Stimulated activated naive CD4-positive, alpha-beta T cell (primary cell): ENCODE data around the gene FASN.

ENCODE experiments used
- DNase-seq, 6 experiments: peaks; one replicate each; lab custom pipeline; 2025; lab: John Stamatoyannopoulos, UW

FASN gene

DNA sequence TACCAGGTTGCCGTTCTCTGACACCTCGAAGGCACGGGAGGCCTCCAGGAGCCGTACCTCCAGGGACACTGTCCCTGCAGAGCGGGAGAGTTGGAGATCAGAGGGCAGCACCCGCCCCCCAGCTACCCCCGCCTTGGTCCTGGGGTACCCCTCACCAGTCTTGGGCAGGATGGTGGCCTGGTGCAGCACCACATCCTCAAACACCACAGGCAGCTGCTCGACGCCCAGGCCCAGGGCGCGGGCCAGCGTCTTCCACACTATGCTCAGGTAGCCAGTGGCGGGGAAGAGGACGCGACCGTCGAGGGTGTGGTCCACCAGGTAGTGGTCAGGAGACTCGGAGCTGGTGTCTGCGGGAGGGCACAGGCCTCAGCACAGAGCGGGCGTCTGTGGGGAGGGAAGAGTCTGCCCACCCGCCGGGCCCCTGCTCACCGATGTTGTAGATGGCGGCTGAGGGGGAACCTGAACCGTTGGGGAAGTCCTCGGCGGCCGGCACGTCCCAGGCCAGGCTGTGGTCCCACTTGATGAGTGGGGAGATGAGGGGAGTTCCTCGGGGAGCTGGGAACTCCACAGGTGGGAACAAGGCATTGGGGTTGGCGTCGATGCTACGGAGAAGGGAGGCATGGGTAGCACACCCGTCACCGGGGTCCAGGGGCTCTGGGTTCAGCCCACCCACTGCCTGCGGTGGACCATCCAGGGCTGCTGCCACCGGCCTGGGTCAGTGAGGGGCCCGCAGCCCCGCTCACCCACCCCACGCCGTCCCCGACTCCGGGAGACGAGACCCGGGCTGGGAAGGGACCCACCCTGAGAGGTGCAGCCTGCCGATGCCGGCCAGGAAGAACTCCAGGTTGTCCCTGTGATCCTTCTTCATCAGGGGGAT is 9.8 kb downstream of the FASN start:
- DNase-seq: no peak

DNA sequence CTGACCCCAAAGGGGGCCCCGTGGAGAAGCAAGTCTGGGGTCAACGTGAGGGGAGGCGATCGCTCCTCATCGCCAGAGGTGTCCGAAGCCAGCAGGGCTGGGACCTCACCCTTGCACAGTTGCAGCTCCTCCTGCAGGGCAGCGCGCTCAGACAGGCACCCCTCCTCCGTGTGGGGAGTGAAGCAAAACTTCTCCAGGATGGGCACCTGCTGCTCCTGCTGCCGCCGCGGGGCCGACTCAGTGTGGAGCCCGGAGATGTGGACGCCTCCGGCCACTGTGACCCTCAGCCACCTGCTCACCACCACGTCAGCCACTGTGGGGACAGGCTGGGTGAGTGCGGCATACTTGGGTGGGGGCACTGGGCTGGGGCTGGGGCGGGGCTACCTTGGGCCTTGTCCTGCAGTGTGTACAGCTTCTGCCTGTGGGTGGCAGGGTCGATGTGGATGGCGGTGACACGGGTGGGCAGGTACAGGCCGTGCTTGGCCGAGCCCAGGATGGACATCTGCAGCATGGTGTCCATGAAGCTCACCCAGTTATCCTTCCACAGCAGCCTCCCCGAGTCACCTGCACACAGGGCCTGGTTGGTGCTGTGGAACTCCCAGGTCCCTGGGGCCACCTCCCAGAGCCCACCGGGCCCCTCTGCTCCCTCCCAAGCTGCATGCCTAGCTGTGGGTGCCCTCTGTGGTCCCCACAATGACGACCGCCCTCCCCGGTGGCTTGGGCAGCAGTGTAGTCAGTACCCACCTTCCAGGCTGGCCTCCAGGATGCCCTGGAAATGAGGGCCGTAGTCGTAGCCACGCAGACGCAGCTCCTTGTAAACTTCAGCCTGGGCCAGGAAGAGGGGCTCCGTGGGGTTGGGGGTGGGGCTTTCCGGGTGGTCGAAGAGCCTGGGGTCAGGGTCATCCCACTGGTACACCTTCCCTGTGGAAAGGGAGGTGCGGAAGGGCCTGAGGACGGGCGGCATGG is 10.8 kb downstream of the FASN start:
- DNase-seq: no peak

DNA sequence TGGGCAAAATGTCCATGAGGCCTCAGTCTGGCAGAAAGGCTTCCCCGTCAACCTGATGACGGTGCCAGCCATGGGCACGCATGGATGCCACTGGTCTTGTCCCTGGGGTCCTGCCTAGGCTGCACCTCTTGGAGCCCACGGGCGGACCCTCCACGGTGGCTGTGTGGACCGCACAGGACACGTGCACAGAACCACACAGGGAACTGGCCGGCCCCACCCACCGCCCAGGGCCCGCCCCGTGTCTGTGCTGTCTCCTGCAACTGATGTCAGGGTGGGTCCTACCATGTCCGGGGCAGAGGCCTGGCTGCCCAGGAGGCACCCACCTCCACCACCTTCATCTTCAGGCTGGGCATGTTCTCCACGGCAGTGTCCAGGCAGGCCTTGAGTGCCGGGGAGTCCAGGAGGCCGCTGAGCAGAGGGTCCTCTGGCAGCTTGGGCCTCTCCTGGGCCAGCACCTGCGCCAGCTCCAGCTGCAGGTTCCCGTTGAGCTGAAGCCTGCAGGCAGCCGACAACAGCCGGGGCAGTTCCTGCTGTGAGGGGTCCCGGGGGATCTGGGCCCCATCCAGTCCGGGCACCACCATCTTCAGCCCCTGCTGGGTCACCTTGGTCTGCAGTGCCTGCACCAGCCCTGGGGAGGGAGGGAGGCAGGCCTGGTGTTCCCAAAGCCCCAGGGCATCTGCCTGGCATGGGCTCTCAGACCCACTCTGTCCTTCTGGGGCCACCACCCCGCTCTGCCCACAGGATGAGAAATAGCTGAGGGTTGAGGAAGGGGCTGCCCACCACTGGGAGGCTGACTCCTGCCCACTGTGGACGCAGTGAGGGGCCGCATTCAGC is 11.9 kb downstream of the FASN start:
- no peak for DNase-seq

DNA sequence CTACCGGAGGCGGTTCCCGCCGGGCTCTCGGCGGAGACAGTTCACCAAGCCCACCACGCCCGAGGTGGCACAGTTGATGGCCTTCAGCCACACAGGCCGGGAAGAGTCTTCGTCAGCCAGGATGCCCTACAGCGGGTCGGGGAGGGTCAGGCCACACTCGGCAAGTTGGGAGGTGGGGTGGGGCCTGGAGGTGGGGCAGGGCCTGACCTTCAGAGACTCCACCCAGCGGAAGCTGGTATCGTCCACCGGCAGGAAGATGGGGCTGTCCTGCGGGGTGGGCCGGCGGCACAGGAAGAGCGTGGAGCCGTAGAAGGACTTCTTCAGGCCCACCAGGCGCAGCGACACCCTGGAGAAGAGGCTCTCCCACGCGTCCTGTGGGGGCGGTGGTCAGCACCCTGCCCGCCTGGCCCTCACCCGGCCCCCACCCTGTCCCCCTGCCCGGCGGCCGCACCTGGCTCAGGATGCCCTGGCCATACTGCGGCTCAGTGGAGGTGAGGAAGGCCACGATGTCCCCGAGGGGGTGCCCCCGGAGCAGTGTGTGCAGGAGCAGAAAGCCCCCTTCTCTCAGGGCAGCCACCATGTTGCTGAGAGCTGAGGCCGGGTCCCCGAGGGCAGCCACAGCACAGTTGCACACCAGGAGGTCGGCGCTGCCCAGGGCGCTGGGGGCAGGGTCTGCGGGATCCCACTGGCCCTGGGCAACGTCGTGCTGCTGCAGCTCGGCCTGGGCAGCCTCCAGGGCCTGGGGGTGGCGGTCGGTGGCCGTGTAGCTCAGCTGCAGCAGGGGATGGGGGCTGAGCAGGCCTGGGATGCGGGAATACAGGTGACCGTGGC is 12.8 kb downstream of the FASN start:
- DNase-seq: no peak

DNA sequence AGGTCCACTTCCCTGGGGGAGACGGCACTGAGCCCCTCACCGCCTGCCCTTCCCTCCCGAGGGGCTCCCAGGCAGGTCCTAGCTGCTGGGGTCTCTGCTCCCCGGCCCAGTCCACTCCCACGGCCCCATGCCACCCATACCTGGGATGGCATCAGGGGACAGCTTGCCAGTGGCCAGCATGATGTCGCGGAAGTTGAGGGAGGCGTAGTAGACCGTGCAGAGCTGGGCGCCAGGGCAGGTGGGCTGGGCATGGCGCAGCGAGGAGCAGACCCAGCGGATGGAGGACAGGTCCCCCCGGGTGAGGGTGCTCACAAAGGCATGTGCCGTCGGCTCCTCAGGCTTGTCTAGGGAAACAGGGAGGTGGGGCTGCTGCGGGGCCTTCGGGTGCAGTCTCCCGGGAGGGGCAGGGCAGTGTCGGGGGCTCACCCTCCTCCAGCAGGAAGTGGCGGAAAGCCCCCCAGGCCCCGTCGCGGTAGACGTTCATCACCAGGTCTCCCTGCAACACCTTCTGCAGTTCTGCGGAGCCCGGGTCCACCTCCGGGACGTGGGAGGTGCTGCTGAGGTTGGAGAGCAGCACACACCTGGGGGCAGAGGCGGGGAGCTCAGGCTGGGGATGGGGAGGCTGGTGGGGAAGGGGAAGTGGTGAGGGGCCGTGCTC is 13.5 kb downstream of the FASN start:
- DNase-seq: no peak

DNA sequence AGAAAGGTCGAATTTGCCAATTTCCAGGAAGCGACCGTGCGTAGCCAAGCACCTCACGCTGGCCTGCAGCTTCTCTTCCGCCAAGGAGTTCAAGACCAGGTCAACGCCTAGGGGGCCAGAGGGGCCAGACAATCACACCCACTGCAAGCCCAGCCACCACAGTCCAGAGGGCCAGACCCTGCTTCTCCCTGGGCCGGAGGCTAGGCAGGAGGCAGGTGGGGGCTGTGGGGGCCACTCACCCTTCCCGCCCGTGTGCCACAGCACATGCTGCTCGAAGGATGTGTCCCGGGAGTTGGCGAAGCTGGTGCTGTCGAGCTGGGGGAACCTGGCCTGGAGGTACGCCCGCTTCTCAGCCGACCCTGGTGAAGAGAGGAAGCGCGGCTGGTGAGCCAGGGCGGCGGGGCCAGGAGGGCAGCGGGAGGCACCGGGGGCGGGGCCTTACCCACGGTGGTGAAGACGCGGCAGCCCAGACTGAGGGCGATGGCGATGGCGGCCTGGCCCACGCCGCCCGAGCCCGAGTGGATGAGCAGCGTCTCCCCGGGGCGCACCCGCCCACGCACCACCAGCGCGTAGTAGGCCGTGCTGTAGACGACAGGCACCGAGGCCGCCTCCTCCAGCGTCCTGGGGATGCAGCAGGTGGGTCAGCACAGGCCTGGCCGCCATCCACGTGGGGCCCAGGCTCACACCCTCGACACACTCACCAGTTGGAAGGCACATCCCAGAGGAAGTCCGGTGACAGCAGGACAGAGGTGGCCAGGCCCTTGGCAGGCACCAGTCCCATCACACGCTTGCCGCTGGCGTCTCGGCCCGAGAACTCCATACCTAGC is 14.3 kb downstream of the FASN start:
- no peak for DNase-seq

DNA sequence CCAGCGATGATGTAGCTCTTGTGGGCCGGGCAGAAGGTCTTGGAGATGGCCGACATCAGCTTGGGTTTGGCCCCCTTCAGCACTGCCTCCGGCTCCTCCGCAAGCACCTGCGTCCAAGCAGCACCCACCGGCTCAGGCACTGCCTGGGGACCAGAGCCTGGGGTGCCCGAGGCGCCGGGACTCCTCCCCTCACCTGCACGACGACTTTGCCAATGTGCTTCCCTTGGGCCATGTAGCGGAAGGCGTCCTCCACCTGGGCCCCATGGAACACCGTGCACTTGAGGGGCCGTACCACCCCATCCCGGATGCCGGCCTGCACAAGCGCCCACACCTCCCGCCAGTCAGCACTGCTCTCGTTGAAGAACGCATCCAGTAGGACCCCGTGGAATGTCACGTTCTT is 15.0 kb downstream of the FASN start:
- no peak for DNase-seq

DNA sequence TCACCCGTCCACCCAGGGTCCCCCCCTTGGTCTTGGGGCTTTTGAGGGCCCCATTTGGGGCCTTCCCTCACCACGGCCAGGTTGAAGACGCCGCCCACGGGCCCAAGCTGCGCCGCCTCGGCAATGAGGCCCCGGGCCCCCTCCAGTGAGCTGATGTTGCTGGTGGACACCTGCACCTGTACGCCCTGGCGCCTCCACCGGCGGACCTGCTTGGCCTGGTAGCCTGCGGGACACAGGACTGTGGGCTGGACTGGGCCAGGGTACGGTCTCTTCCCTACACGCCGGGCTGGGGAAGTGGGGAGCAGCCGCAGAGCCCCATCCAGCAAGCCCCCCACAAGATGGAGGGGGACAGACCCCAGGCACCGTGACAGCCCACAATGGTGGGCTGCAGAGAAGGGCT is 15.6 kb downstream of the FASN start:
- no peak for DNase-seq

DNA sequence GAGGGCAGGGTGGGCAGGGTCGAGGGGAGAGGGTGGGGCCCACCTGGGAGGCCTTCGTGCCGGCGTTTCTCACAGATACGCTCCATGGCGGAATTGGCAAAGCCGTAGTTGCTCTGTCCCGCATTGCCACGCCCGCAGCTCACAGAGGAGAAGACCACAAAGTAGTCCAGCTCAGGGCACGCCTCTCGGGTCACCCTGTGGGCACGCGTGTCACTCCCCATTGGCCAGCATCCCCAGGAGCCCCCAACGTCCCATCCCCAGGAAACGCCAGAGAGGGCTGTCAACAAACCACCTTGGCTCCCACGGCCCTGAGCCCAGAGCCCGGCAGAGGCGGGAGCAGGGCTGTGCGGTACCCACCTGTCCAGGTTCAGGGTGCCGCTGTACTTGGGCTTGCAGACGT is 16.1 kb downstream of the FASN start:
- no peak for DNase-seq

DNA sequence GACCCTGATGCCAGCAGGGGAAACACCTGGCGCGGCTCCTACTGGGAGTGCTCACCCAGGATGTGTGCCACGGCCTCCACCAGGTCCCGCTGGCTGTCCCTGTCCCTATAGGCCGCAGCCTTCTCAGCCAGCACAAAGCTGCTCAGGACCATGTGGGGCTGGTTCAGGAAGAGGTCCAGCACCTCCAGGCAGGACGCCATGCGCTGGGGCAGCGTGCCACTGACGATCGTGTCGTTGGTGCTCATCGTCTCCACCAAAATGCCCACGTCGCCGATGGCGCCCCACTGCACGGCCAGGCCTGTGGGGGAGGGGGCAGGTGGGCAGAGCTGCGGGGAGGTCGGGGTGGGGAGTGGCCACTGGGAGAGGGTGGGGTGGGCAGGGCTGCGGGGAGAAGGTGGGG is 16.5 kb downstream of the FASN start:
- DNase-seq: no peak

DNA sequence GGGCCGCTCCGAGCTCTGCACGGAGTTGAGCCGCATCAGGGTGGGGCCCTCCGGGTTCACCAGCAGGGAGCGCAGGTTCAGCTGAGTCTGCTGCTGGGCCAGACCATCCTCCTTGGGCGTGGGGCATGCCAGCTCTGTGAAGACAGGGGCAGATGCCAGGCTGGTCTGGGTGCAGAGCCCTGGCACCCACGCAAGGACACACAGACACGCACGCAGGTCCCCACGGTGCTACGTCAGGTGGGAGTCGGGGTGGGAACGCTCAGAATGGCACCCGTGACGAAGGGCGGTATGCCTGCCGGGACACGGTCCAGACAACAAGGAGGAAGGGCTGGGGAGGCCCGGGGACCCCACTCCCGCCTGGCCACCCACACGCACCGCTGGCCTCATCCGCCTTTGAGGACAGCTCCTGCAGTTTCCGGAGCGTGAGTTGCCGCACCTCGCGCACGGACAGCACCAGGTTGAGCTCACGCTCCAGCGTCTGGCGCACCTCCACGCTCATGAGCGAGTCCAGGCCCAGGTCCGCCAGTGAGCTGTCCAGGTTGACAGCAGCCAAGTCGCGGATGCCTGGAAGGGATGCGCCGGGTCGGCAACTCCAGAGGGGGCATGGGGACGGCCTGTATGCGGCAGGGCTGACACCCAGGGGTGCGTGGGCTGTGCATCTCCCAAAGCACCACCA is 17.1 kb downstream of the FASN start:
- DNase-seq: no peak

DNA sequence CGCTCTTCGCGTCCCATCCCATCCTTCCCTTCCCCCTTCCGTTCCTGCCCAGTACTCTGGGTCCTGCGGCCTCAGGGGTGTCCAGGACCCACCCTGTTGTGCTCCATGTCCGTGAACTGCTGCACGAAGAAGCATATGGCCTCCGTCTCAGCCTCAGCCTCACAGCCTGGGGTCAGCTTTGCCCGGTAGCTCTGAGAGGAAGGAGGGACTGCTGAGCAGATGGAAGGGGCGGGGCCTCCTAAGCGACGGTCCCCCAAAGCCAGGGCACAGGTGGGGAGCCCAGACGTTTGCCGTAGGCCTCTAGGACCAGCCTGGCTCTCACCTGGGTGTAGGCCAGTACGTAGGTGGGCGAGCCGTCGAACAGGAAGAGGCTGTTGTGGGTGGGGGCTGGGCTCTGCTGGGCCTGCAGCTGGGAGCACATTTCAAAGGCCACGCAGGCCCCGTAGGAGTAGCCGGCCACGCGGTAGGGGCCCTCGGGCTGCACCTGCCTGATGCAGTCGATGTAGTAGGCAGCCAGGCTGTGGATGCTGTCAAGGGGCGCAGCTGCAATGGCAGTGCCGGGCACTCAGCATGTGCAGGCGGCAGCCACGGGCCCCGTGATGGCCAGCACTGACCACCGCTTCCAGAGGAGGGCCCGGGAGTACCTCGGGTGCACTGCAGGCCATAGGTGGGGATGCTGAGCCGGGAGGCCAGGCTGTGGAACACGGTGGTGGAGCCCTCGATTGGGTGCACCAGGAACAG is 17.8 kb downstream of the FASN start:
- no peak for DNase-seq

DNA sequence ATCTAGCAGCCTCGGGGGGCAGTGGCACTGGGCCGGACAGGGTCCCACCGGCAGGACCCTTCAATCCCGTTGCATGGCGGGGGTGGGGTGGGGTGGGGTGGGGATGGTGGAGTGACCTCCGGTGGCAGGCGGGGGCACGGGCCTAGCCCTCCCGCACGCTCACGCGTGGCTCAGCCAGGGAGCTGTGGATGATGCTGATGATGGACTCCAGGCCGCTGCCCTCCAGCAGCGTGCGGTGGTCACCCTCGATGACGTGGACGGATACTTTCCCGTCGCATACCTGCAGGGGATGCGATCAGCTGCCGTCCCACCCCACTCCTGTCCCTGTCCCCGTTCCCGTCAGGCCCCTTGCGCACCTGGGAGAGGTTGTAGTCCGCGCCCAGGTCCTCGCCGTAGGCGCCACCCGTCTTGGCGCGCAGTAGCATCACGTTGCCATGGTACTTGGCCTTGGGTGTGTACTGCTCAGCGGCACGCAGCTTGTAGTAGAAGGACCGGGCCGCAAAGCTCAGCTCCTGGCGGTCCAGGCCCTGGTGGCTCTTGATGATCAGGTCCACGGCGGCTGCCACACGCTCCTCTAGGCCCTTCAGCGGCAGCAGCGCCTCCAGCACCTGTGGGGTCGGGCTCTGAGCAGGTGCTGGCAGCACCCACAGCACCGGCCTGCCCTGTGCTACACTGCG is 18.9 kb downstream of the FASN start:
- DNase-seq: no peak

DNA sequence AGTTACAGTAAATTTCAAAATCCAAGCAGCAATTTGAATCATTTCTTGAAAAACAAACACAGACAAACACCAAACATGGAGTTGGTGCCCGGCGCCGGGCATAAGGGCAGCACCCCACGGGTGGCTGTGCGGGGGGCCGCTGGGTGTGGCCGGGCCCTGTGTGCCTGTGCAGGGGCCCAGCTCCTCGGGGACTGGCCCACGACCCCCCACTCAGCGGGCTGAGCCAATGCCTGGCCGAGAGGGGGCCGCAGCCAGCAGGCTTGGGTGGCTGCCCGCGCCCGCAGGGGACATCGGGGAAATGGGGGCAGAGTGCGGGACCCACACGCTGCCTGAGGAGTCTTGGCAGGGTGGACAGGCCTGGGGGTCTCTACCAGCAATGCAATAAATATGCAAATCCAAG is 19.6 kb downstream of the FASN start:
- no peak for DNase-seq

DNA sequence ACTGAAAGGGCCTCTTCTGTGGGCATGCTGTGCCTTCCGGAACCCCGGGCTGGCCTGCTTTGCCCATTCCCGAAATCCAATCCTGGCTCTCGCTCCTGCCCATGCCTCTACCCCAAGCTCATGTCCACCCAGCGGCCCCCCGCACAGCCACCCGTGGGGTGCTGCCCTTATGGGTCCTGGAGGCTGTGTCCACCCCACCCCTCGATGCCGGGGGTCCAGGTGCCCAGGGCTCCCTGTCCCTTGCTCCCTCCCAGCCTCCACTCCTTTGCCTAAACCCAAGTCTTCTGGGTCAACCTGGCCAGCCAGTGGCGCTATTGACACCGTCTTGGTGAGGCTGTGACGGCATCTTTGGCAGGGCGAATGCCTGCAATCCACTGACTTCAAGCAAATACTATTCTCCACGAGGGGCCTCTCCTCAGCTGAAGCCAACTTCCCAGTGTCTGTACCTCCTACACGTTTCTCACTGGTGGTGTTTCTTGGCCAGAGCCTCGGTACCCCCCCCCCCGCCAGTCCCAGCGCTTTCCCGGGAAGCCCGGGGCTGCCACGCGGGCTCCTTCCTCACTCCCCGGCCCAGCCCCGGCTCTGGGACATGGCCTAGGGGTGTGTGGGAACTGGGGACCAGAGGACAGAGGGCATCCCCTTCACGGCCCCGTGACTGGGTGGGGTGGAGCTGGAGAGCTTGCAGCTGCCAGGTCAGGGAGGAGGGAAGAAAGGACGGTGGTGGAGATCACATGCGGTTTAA is 20.2 kb downstream of the FASN start:
- no peak for DNase-seq

DNA sequence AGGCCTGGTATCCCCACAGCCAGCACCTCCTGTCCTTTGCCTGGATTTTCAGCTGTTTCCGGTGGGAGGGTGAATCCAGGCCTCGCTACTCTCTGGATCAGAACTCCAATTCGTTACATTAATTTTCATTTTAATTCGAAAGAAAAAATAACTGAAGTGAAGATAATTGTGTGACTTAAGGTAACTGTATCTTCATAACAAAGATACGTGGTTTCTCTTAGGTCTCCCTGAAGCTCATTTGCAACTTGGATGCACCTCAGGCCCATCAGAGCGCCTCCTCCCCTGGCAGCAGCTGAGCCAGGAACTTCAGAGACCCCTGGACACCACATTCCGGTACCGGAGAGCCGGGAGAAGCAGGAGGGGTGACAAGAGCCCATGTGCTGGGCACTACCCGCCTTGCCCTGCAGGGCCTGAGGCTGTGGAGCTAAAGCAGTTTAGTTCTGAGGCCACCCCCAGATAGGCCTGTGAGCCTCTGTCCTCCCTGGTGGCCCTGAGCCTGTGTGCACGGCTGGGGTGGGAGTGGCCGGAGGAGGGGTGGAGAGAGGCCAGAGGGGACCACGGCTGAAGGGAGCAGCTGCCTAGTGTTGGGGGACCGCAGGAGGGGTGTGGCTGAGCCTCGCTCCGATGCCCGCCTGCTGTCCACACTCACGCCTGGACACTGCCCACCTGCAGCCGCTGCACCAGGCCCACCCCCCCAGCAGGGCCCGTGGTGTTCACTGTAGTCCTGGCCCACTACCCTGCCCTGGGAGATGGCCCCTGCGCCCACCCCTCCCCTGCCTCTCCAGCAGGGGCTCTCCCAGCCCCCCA is 21.0 kb downstream of the FASN start:
- DNase-seq: no peak
